Loucy (cell line): Measurements from ENCODE around the gene PET100.

ENCODE experiments used
- CTCF ChIP-seq: fragments of 200-600 bp; sonication (generic); conservative IDR thresholded peaks from 2 replicates; pipeline ENCODE4 v1.5.1; 2014; ENCODE audit warnings: mild to moderate bottlenecking, antibody characterized with exemption, low read length
- EZH2phosphoT487 ChIP-seq: fragments of 200-600 bp; IDR thresholded peaks from 2 replicates; pipeline ENCODE4 v1.6.1; 2018; ENCODE audit warnings: antibody characterized with exemption, mild to moderate bottlenecking, moderate library complexity, borderline replicate concordance

GRCh38 chr19:7603919-7604318 is 25.7 kb upstream of the PET100 start:
- TF ChIP-seq CTCF (no peak), EZH2phosphoT487 (no peak)
